Stimulated activated naive CD8-positive, alpha-beta T cell treated with anti-CD3 and anti-CD28 coated beads, Interleukin-15, amount 100 ng/mL, for 72 hours (primary cell): ENCODE measurements around the gene TSPYL6.
"Not testable (repeated sequence)": the region's sequence is repeated elsewhere in the genome, so short reads cannot be mapped to it uniquely, and the experiment has no call there.

ENCODE experiments used
- ATAC-seq: fragments of 150-1000 bp; cut with Tn5 transposase; 2 replicates; pipeline ENCODE4 v1.10.0; 2021; ENCODE audit warnings: mild to moderate bottlenecking, moderate library complexity
- DNase-seq, 2 donors: peaks; one replicate each; pipeline ENCODE4 v3.0.0; 2021 to 2022
- H3K27ac Mint-ChIP-seq, 2 donors: one replicate each; pipeline ENCODE4 v1.8.0; 2022; ENCODE audit warnings: mild to moderate bottlenecking in 2 of 2, mixed read lengths in 2 of 2, moderate library complexity in 2 of 2
- H3K27me3 Mint-ChIP-seq: one replicate; pipeline ENCODE4 v1.8.0; 2022; ENCODE audit warnings: mixed read lengths
- H3K4me1 Mint-ChIP-seq: one replicate; pipeline ENCODE4 v1.8.0; 2022; ENCODE audit warnings: mild to moderate bottlenecking, mixed read lengths
- H3K4me3 Mint-ChIP-seq, 2 donors: one replicate each; pipeline ENCODE4 v1.8.0; 2022; ENCODE audit warnings: mild to moderate bottlenecking in 2 of 2, mixed read lengths in 2 of 2, moderate library complexity in 1 of 2
- H3K9me3 Mint-ChIP-seq, 2 donors: one replicate each; pipeline ENCODE4 v1.8.0; 2022; ENCODE audit warnings: mixed read lengths in 2 of 2

TSPYL6 gene

GRCh38 chr2:54256091-54256694, at the start of gene TSPYL6:
TSPYL6 (minus strand) TSS chr2:54256229; CDS start chr2:54256151, 78 bp downstream.
- Mint-ChIP-seq H3K4me3 (no peak within 1 kb of the TSS), H3K4me1 (no peaks in the 10 kb centered on the region), H3K27ac (no peak within 1 kb of the TSS), H3K27me3 (no peaks in the 10 kb centered on the region), H3K9me3 (peaks cover 0 to 7% of the 10 kb centered on the region in 2 donors)
- ATAC-seq = no peak
- DNase-seq = no peak

GRCh38 chr2:54303631-54304030, 47.6 kb upstream of the TSPYL6 start:
- DNase-seq = no peak
- H3K27ac Mint-ChIP-seq = no peak overlapping the region
- H3K9me3 Mint-ChIP-seq = no peaks in the 10 kb centered on the region
- H3K4me3 Mint-ChIP-seq = no peak overlapping the region
- no peaks in the 10 kb centered on the region for H3K4me1 Mint-ChIP-seq
- no peak for ATAC-seq
- no peaks in the 10 kb centered on the region for H3K27me3 Mint-ChIP-seq

- Mint-ChIP-seq H3K4me3 (no peak overlapping the region), H3K9me3 (no peaks in the 10 kb centered on the region), H3K27ac (no peak overlapping the region), H3K4me1 (no peaks in the 10 kb centered on the region), H3K27me3 (no peaks in the 10 kb centered on the region)
- ATAC-seq (no peak), DNase-seq (no peak)
These were observed 42.5 kb upstream of the TSPYL6 start for GRCh38 chr2:54298514-54298913.

- Mint-ChIP-seq H3K27ac (no peak overlapping the region), H3K9me3 (no peaks in the 10 kb centered on the region)
- ATAC-seq = no peak
These were observed 39.9 kb upstream of the TSPYL6 start for GRCh38 chr2:54295911-54296310.

GRCh38 chr2:54294665-54295064, 38.6 kb upstream of the TSPYL6 start:
- H3K4me1 Mint-ChIP-seq, H3K4me3 Mint-ChIP-seq, ATAC-seq, H3K27ac Mint-ChIP-seq, DNase-seq, H3K27me3 Mint-ChIP-seq, H3K9me3 Mint-ChIP-seq: not testable (repeated sequence)

More at GRCh38 chr2:54295911-54296310, 39.9 kb upstream of the TSPYL6 start:
- no peak for DNase-seq
- Mint-ChIP-seq H3K4me1 (no peaks in the 10 kb centered on the region), H3K27me3 (no peaks in the 10 kb centered on the region), H3K4me3 (no peak overlapping the region)

GRCh38 chr2:54290356-54291025, 34.5 kb upstream of the TSPYL6 start:
- Mint-ChIP-seq H3K27ac (no peak overlapping the region), H3K9me3 (no peaks in the 10 kb centered on the region), H3K4me3 (no peak overlapping the region), H3K27me3 (no peaks in the 10 kb centered on the region), H3K4me1 (no peaks in the 10 kb centered on the region)
- ATAC-seq (no peak), DNase-seq (no peak)

- DNase-seq (no peak), ATAC-seq (no peak)
- no peak overlapping the region for H3K4me3 Mint-ChIP-seq
- H3K27ac Mint-ChIP-seq = no peak overlapping the region
- peaks cover 0 to 4% of the 10 kb centered on the region in 2 donors for H3K9me3 Mint-ChIP-seq
- H3K27me3 Mint-ChIP-seq = no peaks in the 10 kb centered on the region
- H3K4me1 Mint-ChIP-seq = no peaks in the 10 kb centered on the region
These were observed 33.9 kb upstream of the TSPYL6 start for GRCh38 chr2:54289917-54290316.

GRCh38 chr2:54287532-54287931, 31.5 kb upstream of the TSPYL6 start:
- Mint-ChIP-seq H3K4me1 (peaks cover 2% of the 10 kb centered on the region), H3K9me3 (peaks cover 0 to 4% of the 10 kb centered on the region in 2 donors), H3K27ac (no peak overlapping the region), H3K27me3 (no peaks in the 10 kb centered on the region), H3K4me3 (no peak overlapping the region)
- no peak for ATAC-seq
- no peak for DNase-seq

- H3K27me3 Mint-ChIP-seq = no peaks in the 10 kb centered on the region
- no peak overlapping the region for H3K27ac Mint-ChIP-seq
- H3K4me1 Mint-ChIP-seq = peaks cover 6% of the 10 kb centered on the region
- DNase-seq (no peak), ATAC-seq (no peak)
- peaks cover 0 to 4% of the 10 kb centered on the region in 2 donors for H3K9me3 Mint-ChIP-seq
- no peak overlapping the region for H3K4me3 Mint-ChIP-seq
These were observed 29.4 kb upstream of the TSPYL6 start for GRCh38 chr2:54285451-54285850.

- H3K9me3 Mint-ChIP-seq = peaks cover 0 to 4% of the 10 kb centered on the region in 2 donors
- no peak for DNase-seq
These were observed 28.8 kb upstream of the TSPYL6 start for GRCh38 chr2:54284826-54285225.

GRCh38 chr2:54279385-54279784, 23.4 kb upstream of the TSPYL6 start:
- no peak for DNase-seq
- no peak overlapping the region for H3K27ac Mint-ChIP-seq
- H3K27me3 Mint-ChIP-seq = no peaks in the 10 kb centered on the region
- H3K9me3 Mint-ChIP-seq = no peaks in the 10 kb centered on the region
- ATAC-seq = no peak
- no peak overlapping the region for H3K4me3 Mint-ChIP-seq
- H3K4me1 Mint-ChIP-seq = peaks cover 11% of the 10 kb centered on the region

More at GRCh38 chr2:54284826-54285225, 28.8 kb upstream of the TSPYL6 start:
- no peak for ATAC-seq
- H3K27ac Mint-ChIP-seq = peak overlapping the region in 1 of 2 donors; percentile 0
- H3K27me3 Mint-ChIP-seq = no peaks in the 10 kb centered on the region
- no peak overlapping the region for H3K4me3 Mint-ChIP-seq
- H3K4me1 Mint-ChIP-seq = peaks cover 6% of the 10 kb centered on the region

GRCh38 chr2:54275541-54275940, 19.5 kb upstream of the TSPYL6 start:
- H3K4me1 Mint-ChIP-seq = peaks cover 5% of the 10 kb centered on the region
- no peak for DNase-seq
- no peak overlapping the region for H3K4me3 Mint-ChIP-seq
- H3K27ac Mint-ChIP-seq = peak overlapping the region in 1 of 2 donors; percentile 63
- peaks cover 0 to 5% of the 10 kb centered on the region in 2 donors for H3K9me3 Mint-ChIP-seq
- no peaks in the 10 kb centered on the region for H3K27me3 Mint-ChIP-seq
- no peak for ATAC-seq

GRCh38 chr2:54274781-54275242, 18.8 kb upstream of the TSPYL6 start:
- ATAC-seq (peak; percentile 53), DNase-seq (no peak)
- peaks cover 5% of the 10 kb centered on the region for H3K4me1 Mint-ChIP-seq
- no peak overlapping the region for H3K4me3 Mint-ChIP-seq
- H3K9me3 Mint-ChIP-seq = peaks cover 0 to 5% of the 10 kb centered on the region in 2 donors
- no peaks in the 10 kb centered on the region for H3K27me3 Mint-ChIP-seq
- H3K27ac Mint-ChIP-seq = peak overlapping the region; percentile 90 to 99

- Mint-ChIP-seq H3K27me3 (no peaks in the 10 kb centered on the region), H3K4me3 (peak overlapping the region in 1 of 2 donors; percentile 24), H3K27ac (peak overlapping the region in 1 of 2 donors; percentile 7), H3K9me3 (peaks cover 0 to 5% of the 10 kb centered on the region in 2 donors), H3K4me1 (peaks cover 5% of the 10 kb centered on the region)
- peak; percentile 76 for ATAC-seq
- no peak for DNase-seq
These were observed 16.0 kb upstream of the TSPYL6 start for GRCh38 chr2:54271843-54272627.

GRCh38 chr2:54271189-54271588, 15.2 kb upstream of the TSPYL6 start:
- no peaks in the 10 kb centered on the region for H3K27me3 Mint-ChIP-seq
- ATAC-seq = no peak
- DNase-seq = no peak
- H3K27ac Mint-ChIP-seq = no peak overlapping the region
- H3K4me3 Mint-ChIP-seq = no peak overlapping the region
- H3K4me1 Mint-ChIP-seq = peaks cover 5% of the 10 kb centered on the region
- peaks cover 0 to 5% of the 10 kb centered on the region in 2 donors for H3K9me3 Mint-ChIP-seq

- no peak overlapping the region for H3K27ac Mint-ChIP-seq
- no peak overlapping the region for H3K4me3 Mint-ChIP-seq
- no peaks in the 10 kb centered on the region for H3K27me3 Mint-ChIP-seq
- DNase-seq (no peak), ATAC-seq (no peak)
- H3K4me1 Mint-ChIP-seq = no peaks in the 10 kb centered on the region
- peaks cover 3 to 8% of the 10 kb centered on the region in 2 donors for H3K9me3 Mint-ChIP-seq
These were observed 11.5 kb upstream of the TSPYL6 start for GRCh38 chr2:54267577-54267976.
